H1 (cell line): ENCODE results near the gene SLC6A20. TPM values are rescaled to one million over a fixed set of nuclear protein-coding genes. Genes with fewer than 3 reads are reported as not detected.

Experiments used
- ATF2 ChIP-seq: IDR thresholded peaks from 2 replicates; pipeline ENCODE4 v1.6.1; 2012; ENCODE audit warnings: low read length, inconsistent platforms
- EP300 ChIP-seq, 2 experiments: IDR thresholded peaks; 1 replicate in 1 of 2; 2 replicates in 1 of 2; pipeline ENCODE4 v1.6.1; 2011 to 2012; ENCODE audit warnings: low read depth in 2 of 2, low read length in 2 of 2, mild to moderate bottlenecking in 2 of 2, borderline replicate concordance in 1 of 2, inconsistent platforms in 1 of 2, moderate library complexity in 1 of 2
- PHF8 ChIP-seq: fragments of 200-600 bp; sonication (generic); conservative IDR thresholded peaks from 2 replicates; pipeline ENCODE4 v1.7.1; 2012; ENCODE audit warnings: low read depth, mild to moderate bottlenecking, inconsistent platforms, low read length, moderate library complexity
- polyA plus RNA-seq, 7 experiments: library from polyadenylated mRNA; depleted of rRNA in 3 of 7; stranded (reverse) in 5 of 7; unstranded in 2 of 7; fragments of >200 nt in 5 of 7; fragments of 200-250 nt in 2 of 7; gene quantifications; 1 replicate in 5 of 7; 2 replicates in 1 of 7; 4 replicates in 1 of 7; pipeline versions ENCODE4 v1.2.1 to v1.2.3, GENCODE V29; 2011 to 2013; ENCODE audit warnings: missing spikeins in 2 of 7, mixed read lengths in 2 of 7
- total RNA-seq: library from RNA; stranded (reverse); fragmentation: NEBNext Ultra II Directional; extraction: Animal tissue kit (Norgen Biotek cat#: 25700); gene quantifications from 2 replicates; pipeline ENCODE4 v1.2.1, GENCODE V29; 2021

The SLC6A20 gene
- total and polyA plus RNA-seq, 2 of the 8 experiments (the other 6 are each of a cell fraction or from before 2014, with no cell fraction given): 0.05 TPM; not detected in 1

GRCh38 chr3:45761831-45762230 is 34.5 kb downstream of the SLC6A20 start (continued):
- no peak for TF ChIP-seq PHF8
- TF ChIP-seq ATF2: no peak
- TF ChIP-seq EP300 (IDR thresholded peaks at IDR 0.05; ENCODE audit: borderline replicate concordance in 1 of 2, low read depth in 2 of 2, low read length in 2 of 2): no peak
